PC-9 (cell line): ENCODE measurements around the gene ZNF571.

ENCODE experiments used
- EZH2 ChIP-seq: fragments of 200-600 bp; sonication (generic); IDR thresholded peaks from 2 replicates; pipeline ENCODE4 v1.8.0; 2017; ENCODE audit warnings: antibody characterized with exemption, low read depth
- TF ChIP-seq, protein P1 (sequence below): fragments of 200-600 bp; sonication (generic); conservative IDR thresholded peaks from 2 replicates; pipeline ENCODE4 v1.6.1; 2017; ENCODE audit warnings: mixed run types, antibody characterized with exemption, mild to moderate bottlenecking, moderate library complexity

DNA sequence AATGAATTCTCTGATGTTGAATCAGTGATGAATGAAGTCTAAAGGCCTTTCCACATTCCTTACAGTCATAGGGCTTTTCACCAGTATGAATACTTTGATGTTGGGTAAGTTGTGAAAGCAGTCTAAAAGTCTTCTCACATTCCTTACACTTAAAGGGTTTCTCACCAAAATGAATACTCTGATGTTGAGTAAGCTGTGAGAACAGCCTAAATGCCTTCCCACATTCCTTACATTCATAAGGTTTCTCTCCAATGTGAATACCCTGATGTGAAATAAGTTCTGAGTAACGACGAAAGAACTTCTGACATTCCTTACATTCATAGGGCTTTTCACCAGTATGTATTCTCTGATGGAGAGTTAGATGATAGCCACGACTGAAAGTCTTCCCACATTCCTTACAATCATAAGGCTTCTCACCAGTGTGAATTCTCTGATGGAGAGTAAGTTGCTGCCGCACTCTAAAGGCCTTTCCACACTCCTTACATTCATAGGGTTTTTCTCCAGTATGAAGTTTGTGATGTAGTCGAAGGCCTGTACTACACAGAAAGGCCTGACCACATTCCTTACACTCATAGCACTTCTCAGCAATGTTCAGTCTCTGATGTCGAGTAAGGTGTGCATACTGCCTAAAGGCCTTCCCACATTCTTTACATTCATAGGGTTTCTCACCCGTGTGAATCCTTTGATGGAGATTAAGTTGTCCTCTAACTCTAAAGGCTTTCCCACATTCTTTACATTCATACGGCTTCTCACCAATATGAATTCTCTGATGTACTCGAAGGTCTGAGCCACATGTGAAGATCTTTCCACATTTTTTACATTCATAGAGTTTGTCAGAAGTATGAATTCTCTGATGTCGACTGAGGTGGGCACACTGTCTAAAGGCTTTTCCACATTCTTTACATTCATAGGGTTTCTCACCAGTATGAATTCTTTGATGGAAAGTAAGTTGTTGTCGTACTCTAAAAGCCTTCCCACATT, 40.8 kb upstream of the ZNF571 start:
- TF ChIP-seq, protein P1, sequence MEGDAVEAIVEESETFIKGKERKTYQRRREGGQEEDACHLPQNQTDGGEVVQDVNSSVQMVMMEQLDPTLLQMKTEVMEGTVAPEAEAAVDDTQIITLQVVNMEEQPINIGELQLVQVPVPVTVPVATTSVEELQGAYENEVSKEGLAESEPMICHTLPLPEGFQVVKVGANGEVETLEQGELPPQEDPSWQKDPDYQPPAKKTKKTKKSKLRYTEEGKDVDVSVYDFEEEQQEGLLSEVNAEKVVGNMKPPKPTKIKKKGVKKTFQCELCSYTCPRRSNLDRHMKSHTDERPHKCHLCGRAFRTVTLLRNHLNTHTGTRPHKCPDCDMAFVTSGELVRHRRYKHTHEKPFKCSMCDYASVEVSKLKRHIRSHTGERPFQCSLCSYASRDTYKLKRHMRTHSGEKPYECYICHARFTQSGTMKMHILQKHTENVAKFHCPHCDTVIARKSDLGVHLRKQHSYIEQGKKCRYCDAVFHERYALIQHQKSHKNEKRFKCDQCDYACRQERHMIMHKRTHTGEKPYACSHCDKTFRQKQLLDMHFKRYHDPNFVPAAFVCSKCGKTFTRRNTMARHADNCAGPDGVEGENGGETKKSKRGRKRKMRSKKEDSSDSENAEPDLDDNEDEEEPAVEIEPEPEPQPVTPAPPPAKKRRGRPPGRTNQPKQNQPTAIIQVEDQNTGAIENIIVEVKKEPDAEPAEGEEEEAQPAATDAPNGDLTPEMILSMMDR = no peak
- TF ChIP-seq EZH2 = no peak
